Mammary epithelial cell (primary cell): ENCODE results near the gene DTX3.

ENCODE experiments used
- CTCF ChIP-seq, 2 donors: IDR thresholded peaks in 1 of 2; conservative IDR thresholded peaks in 1 of 2; 2 replicates each; pipeline ENCODE4 v1.5.1; 2011 to 2012; ENCODE audit warnings: inconsistent platforms in 2 of 2, low read length in 2 of 2, mild to moderate bottlenecking in 2 of 2, control low read depth in 1 of 2, low read depth in 1 of 2; ENCODE audit not compliant: insufficient read depth in 1 of 2; ENCODE audit errors: extremely low read depth in 1 of 2
- EZH2 ChIP-seq: IDR thresholded peaks from 2 replicates; pipeline ENCODE4 v1.6.1; 2012; ENCODE audit warnings: low read length, inconsistent platforms, borderline replicate concordance

DNA sequence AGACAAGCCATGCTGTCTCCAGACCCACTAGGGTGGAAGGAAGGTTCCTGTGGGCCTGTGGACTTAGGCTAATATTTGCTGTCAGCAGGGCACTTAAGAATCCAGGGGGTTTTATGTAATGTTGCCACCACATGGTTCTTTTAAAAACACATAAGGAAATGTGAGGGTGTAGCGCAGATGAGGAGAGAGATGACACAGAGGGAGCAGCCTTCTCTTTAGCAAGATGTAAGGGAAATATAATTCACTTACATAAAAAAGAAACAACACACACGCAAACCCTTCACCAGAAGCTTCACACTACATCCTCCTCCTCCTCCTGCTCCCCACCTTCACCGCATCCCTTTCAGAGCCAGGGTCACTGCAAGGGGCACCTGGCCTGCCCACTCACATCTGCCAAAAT lies 18.5 kb upstream of the DTX3 start:
- TF ChIP-seq EZH2 (no peak), CTCF (conservative IDR thresholded peaks at IDR 0.05 in 1 of 2, IDR thresholded peaks at IDR 0.05 in 1 of 2; ENCODE audit: extremely low read depth in 1 of 2, insufficient read depth in 1 of 2, low read depth in 1 of 2, low read length in 2 of 2) (no peak)
